Thyroid gland (tissue), 4 donors: ENCODE results near the gene HMCN2.

Experiments used
- POLR2A ChIP-seq, 2 donors: fragments of 450-650 bp; IDR thresholded peaks; one replicate each; pipeline ENCODE4 v1.6.1; 2017; ENCODE audit warnings: antibody characterized with exemption in 2 of 2, mild to moderate bottlenecking in 2 of 2, moderate library complexity in 1 of 2
- TF ChIP-seq, protein P1 (sequence below), 6 experiments: fragments of 200-600 bp in 3 of 6; fragments of 450-650 bp in 3 of 6; sonication (generic) in 3 of 6; IDR thresholded peaks; one replicate each; pipeline ENCODE4 v1.5.1; 2016 to 2019; ENCODE audit warnings: antibody characterized with exemption in 6 of 6, mild to moderate bottlenecking in 2 of 6, inconsistent platforms in 1 of 6, moderate library complexity in 1 of 6

DNA sequence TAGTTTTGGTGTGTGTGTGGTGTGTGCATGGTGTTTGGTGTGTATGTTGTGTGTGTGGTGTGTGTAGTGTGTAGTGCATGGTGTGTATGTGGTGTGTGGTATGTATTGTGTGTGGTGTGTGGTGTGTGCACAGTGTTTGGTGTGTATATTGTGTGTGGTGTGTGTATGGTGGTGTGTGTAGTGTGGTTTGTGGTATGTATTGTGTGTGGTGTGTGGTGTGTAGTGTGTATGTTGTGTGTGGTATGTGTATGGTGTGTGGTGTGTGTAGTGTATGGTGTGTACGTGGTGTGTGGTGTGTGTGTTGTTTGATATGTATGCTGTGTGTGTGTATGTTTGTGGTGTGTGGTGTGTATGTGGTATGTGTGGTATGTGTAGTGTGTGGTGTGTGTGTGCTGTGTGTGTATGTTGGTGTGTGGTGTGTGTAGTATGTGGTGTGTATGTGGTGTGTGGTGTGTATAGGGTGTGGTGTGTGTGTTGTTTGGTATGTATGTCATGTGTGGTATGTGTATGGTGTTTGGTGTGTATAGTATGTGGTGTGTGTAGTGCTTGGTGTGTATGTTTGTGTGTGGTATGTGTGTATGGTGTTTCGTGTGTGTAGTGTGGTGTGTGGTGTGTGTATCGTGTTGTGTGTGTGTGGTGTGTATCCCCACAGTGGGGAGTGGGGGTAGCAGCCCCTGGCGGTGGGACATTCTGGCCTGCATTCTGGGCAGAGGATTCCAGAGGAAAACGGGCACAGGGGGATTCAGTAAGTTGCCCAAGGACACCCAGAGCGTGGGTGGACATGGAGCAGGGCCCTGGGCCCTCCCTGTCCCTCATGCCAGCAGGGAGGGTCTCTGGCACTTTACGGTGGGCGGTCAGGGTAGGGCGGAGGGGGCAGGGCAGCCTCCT lies 79.7 kb downstream of the HMCN2 start:
- TF ChIP-seq, protein P1, sequence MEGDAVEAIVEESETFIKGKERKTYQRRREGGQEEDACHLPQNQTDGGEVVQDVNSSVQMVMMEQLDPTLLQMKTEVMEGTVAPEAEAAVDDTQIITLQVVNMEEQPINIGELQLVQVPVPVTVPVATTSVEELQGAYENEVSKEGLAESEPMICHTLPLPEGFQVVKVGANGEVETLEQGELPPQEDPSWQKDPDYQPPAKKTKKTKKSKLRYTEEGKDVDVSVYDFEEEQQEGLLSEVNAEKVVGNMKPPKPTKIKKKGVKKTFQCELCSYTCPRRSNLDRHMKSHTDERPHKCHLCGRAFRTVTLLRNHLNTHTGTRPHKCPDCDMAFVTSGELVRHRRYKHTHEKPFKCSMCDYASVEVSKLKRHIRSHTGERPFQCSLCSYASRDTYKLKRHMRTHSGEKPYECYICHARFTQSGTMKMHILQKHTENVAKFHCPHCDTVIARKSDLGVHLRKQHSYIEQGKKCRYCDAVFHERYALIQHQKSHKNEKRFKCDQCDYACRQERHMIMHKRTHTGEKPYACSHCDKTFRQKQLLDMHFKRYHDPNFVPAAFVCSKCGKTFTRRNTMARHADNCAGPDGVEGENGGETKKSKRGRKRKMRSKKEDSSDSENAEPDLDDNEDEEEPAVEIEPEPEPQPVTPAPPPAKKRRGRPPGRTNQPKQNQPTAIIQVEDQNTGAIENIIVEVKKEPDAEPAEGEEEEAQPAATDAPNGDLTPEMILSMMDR (IDR thresholded peaks at IDR 0.05) = no peak
- no peak for TF ChIP-seq POLR2A (IDR thresholded peaks at IDR 0.05)
